A549 (cell line): Measurements from ENCODE around the gene FGD4. TPM values are rescaled to one million over a fixed set of nuclear protein-coding genes. Genes with fewer than 3 reads are reported as not detected.

Source experiments
- ATAC-seq, 2 experiments: fragments of 200-7000 bp in 1 of 2; fragments of >200 bp in 1 of 2; cut with Nextera tagmentation in 1 of 2; cut with Tn5 transposase in 1 of 2; 3 replicates each; pipeline versions ENCODE4 v1.8.0 to v1.9.1; 2018 to 2020; ENCODE audit warnings: mild to moderate bottlenecking in 1 of 2, moderate library complexity in 1 of 2
- CTCF ChIA-PET: fragments of 300-600 bp; sonication (Branson Sonifier 250); formaldehyde crosslinking; extraction: SDS; loops from one replicate; lab custom pipeline; 2021; ENCODE audit warnings: antibody characterized with exemption, inconsistent platforms; lab: Yijun Ruan, JAX
- POLR2A ChIA-PET: fragments of 350-600 bp; formaldehyde crosslinking; extraction: SDS; loops from one replicate; lab custom pipeline; 2021; ENCODE audit warnings: antibody characterized with exemption, inconsistent platforms; lab: Yijun Ruan, JAX
- DNase-seq, 2 experiments: peaks; one replicate each; pipeline versions ENCODE4 v3.0.0 to v3.0.0-alpha.2; 2011 to 2016; ENCODE audit warnings: low read depth in 1 of 2, low spot score in 1 of 2
- FAIRE-seq: peaks from 2 replicates; lab custom pipeline; 2011; peaks lifted over from hg19 to GRCh38; lab: Jason Lieb, UNC
- H3K27ac ChIP-seq, 2 experiments: fragments of >200 bp; sonication (Bioruptor Twin); formaldehyde crosslinking; 3 replicates each; pipeline ENCODE4 v1.5.1; 2016 to 2017
- H3K4me1 ChIP-seq: fragments of >200 bp; sonication (Bioruptor Twin); formaldehyde crosslinking; 3 replicates; pipeline ENCODE4 v1.6.1; 2016
- H3K4me2 ChIP-seq: fragments of >200 bp; sonication (Bioruptor Twin); formaldehyde crosslinking; 3 replicates; pipeline ENCODE4 v1.6.1; 2016
- H3K4me3 ChIP-seq: fragments of >200 bp; sonication (Bioruptor Twin); formaldehyde crosslinking; 3 replicates; pipeline ENCODE4 v1.5.1; 2016
- H3K9me3 ChIP-seq: fragments of >200 bp; sonication (Bioruptor Twin); formaldehyde crosslinking; 3 replicates; pipeline ENCODE4 v1.6.1; 2016
- ATOH8 ChIP-seq: fragments of 250-450 bp; sonication (Bioruptor Pico); IDR thresholded peaks from 2 replicates; pipeline ENCODE4 v1.5.0; 2020; ENCODE audit warnings: low read depth, mild to moderate bottlenecking, moderate library complexity
- CBX2 ChIP-seq: fragments of 200-600 bp; sonication (generic); IDR thresholded peaks from 2 replicates; pipeline ENCODE4 v1.6.1; 2016; ENCODE audit warnings: low read depth, mild to moderate bottlenecking, borderline replicate concordance
- CEBPB ChIP-seq, 2 experiments: fragments of >200 bp in 1 of 2; sonication (Bioruptor Twin) in 1 of 2; formaldehyde crosslinking in 1 of 2; IDR thresholded peaks; 2 replicates each; pipeline ENCODE4 v1.6.1; 2012 to 2016
- CHD4 ChIP-seq: fragments of 200-600 bp; sonication (generic); IDR thresholded peaks from 2 replicates; pipeline ENCODE4 v1.6.1; 2016; ENCODE audit warnings: antibody characterized with exemption, mild to moderate bottlenecking, borderline replicate concordance
- E2F6 ChIP-seq: IDR thresholded peaks from 2 replicates; pipeline ENCODE4 v1.6.1; 2012; ENCODE audit warnings: low read depth, borderline replicate concordance
- EHMT2 ChIP-seq: fragments of 200-600 bp; sonication (generic); IDR thresholded peaks from 2 replicates; pipeline ENCODE4 v1.6.1; 2016; ENCODE audit warnings: antibody characterized with exemption, low read depth, mild to moderate bottlenecking, moderate library complexity
- ESRRA ChIP-seq: fragments of 150-350 bp; IDR thresholded peaks from 2 replicates; pipeline ENCODE4 v1.6.1; 2014; ENCODE audit warnings: mild to moderate bottlenecking, low read length, borderline replicate concordance
- FOSL2 ChIP-seq, 2 experiments: fragments of 450-650 bp in 1 of 2; fragments of >200 bp in 1 of 2; sonication (Bioruptor Twin) in 1 of 2; formaldehyde crosslinking; IDR thresholded peaks; 2 replicates each; pipeline versions ENCODE4 v1.5.0 to v1.6.1; 2016 to 2020; ENCODE audit warnings: mild to moderate bottlenecking in 1 of 2, moderate library complexity in 1 of 2
- FOXS1 ChIP-seq: fragments of 250-450 bp; sonication (Bioruptor Pico); IDR thresholded peaks from 2 replicates; pipeline ENCODE4 v1.5.0; 2020; ENCODE audit warnings: mild to moderate bottlenecking, moderate library complexity
- GATA3 ChIP-seq: IDR thresholded peaks from 2 replicates; pipeline ENCODE4 v1.6.1; 2012; ENCODE audit warnings: borderline replicate concordance
- HDAC2 ChIP-seq: fragments of 200-600 bp; sonication (generic); IDR thresholded peaks from 2 replicates; pipeline ENCODE4 v1.6.1; 2016
- MAX ChIP-seq: IDR thresholded peaks from 2 replicates; pipeline ENCODE4 v1.6.1; 2012
- NR3C1 ChIP-seq: fragments of >200 bp; sonication (Bioruptor Twin); formaldehyde crosslinking; IDR thresholded peaks from 3 replicates; pipeline ENCODE4 v1.6.1; 2017
- PHF8 ChIP-seq: fragments of 200-600 bp; sonication (generic); IDR thresholded peaks from 2 replicates; pipeline ENCODE4 v1.6.1; 2016; ENCODE audit warnings: low read depth, mild to moderate bottlenecking, antibody characterized with exemption, moderate library complexity, borderline replicate concordance
- RAD21 ChIP-seq, 2 experiments: fragments of >200 bp in 1 of 2; sonication (Bioruptor Twin) in 1 of 2; formaldehyde crosslinking in 1 of 2; IDR thresholded peaks in 1 of 2; conservative IDR thresholded peaks in 1 of 2; 2 replicates in 1 of 2; 3 replicates in 1 of 2; pipeline ENCODE4 v1.6.1; 2012 to 2018; ENCODE audit warnings: inconsistent platforms in 1 of 2
- REST ChIP-seq: fragments of 200-600 bp; sonication (generic); IDR thresholded peaks from 2 replicates; pipeline ENCODE4 v1.6.1; 2016; ENCODE audit warnings: antibody characterized with exemption, mild to moderate bottlenecking, moderate library complexity
- SREBF2 ChIP-seq: fragments of 450-650 bp; IDR thresholded peaks from 2 replicates; pipeline ENCODE4 v1.6.1; 2014; ENCODE audit warnings: mild to moderate bottlenecking, moderate library complexity
- TP53 ChIP-seq: fragments of 250-450 bp; sonication (Bioruptor Pico); IDR thresholded peaks from 2 replicates; pipeline ENCODE4 v1.5.0; 2021; ENCODE audit warnings: mild to moderate bottlenecking, moderate library complexity
- ZNF302 ChIP-seq: fragments of 250-450 bp; sonication (Bioruptor Pico); IDR thresholded peaks from 2 replicates; pipeline ENCODE4 v1.9.0; 2021; ENCODE audit warnings: inconsistent platforms, mild to moderate bottlenecking, moderate library complexity
- WGBS: methylation state at CpG from one replicate; pipeline ENCODE4 v1.1.6; 2017; ENCODE audit errors: missing lambda C conversion rate; 5-methylcytosine and 5-hydroxymethylcytosine counted together
- polyA plus RNA-seq, 4 experiments: library from polyadenylated mRNA; depleted of rRNA in 3 of 4; stranded (reverse); fragments of >200 nt; fragmentation: RNase III in 1 of 4; extraction: RNeasy Plus Mini Kit Qiagen cat#74134 plus additional on column Dnase treatment in 1 of 4; gene quantifications; 2 replicates in 3 of 4; 3 replicates in 1 of 4; pipeline ENCODE4 v1.2.3, GENCODE V29; 2011 to 2017

FGD4 gene
- polyA plus RNA-seq, 2 of the 4 experiments (the other 2 are of a cell fraction) = 2.2 to 6.0 TPM

- peak overlapping the region; percentile 42; the same call in 1 of the 3 replicates for H3K4me3 ChIP-seq
- TF ChIP-seq HDAC2 = no peak
- TF ChIP-seq CHD4 = no peak
- no peak for TF ChIP-seq RAD21 (conservative IDR thresholded peaks at IDR 0.05 in 1 of 2, IDR thresholded peaks at IDR 0.05 in 1 of 2)
- TF ChIP-seq EHMT2 = no peak
- TF ChIP-seq SREBF2 = no peak
- no peak for TF ChIP-seq FOXS1
- no peak for TF ChIP-seq GATA3
- TF ChIP-seq TP53 = no peak
- no peak for TF ChIP-seq ATOH8 (CRISPR knock-in tag)
- TF ChIP-seq ESRRA = no peak
- TF ChIP-seq FOSL2 (IDR thresholded peaks at IDR 0.05) = no peak
- no peak for TF ChIP-seq FOSL2 (CRISPR knock-in tag; IDR thresholded peaks at IDR 0.05)
- TF ChIP-seq CBX2 = no peak
- no peak for TF ChIP-seq MAX
- no peak for TF ChIP-seq PHF8
- no peak for TF ChIP-seq E2F6
- TF ChIP-seq NR3C1 = no peak
- DNase-seq (no peak), ATAC-seq (no peak), FAIRE-seq (no peak)
- ChIA-PET POLR2A (no interaction called here), CTCF (interaction anchor here (0.6 to 0.7 kb wide), 2 partner anchors 42 to 131 kb away, joined by 3 to 5 read pairs; no protein-coding TSS in a partner anchor)
- no peaks in the 10 kb centered on the region for H3K9me3 ChIP-seq
- peak overlapping the region; percentile 94 for H3K4me2 ChIP-seq
- peak overlapping the region in 1 of 2 experiments; percentile 66; a peak in 1 of 6 replicates for H3K27ac ChIP-seq
- peaks cover 44% of the 10 kb centered on the region for H3K4me1 ChIP-seq
- 92% methylated on average over 1 of the region's 1 CpG for WGBS
Observed at GRCh38 chr12:32536000-32536345, 136.6 kb downstream of the FGD4 start.

GRCh38 chr12:32541754-32542374 lies 142.5 kb downstream of the FGD4 start:
- ATAC-seq = no peak; a peak in 1 of 6 replicates

More at GRCh38 chr12:32541754-32542374, 142.5 kb downstream of the FGD4 start:
- Histone ChIP-seq H3K4me2 (peak overlapping the region; percentile 47), H3K9me3 (no peaks in the 10 kb centered on the region), H3K27ac (peak overlapping the region in 1 of 2 experiments; percentile 40; a peak in 2 of 6 replicates), H3K4me1 (peaks cover 33% of the 10 kb centered on the region), H3K4me3 (no peak overlapping the region)
- WGBS = 48% methylated on average over 3 of the region's 3 CpGs
- POLR2A ChIA-PET = no interaction called here
- CTCF ChIA-PET = interaction anchor here (1.0 to 1.1 kb wide), 2 partner anchors 30 to 66 kb away, joined by 3 to 4 read pairs; no protein-coding TSS in a partner anchor
- no peak for TF ChIP-seq ZNF302 (CRISPR knock-in tag)
- peak in 1 of 2 experiments; percentile 35; a peak in 2 of 4 replicates for TF ChIP-seq CEBPB (IDR thresholded peaks at IDR 0.05)
- TF ChIP-seq REST = no peak
- FAIRE-seq = no peak
- DNase-seq = no peak
